Liver (tissue), 9 donors: ENCODE results near the gene PRKN. TPM values are rescaled to one million over a fixed set of nuclear protein-coding genes. Genes with fewer than 3 reads are reported as not detected.

ENCODE experiments used
- DNase-seq: peaks from one replicate; pipeline ENCODE4 v3.0.0-alpha.2; 2017; ENCODE audit warnings: low spot score
- H3K27ac ChIP-seq, 2 donors: one replicate each; pipeline ENCODE4 v1.7.0; 2013; ENCODE audit warnings: inconsistent platforms in 2 of 2, low read length in 2 of 2, control low read depth in 1 of 2, low read depth in 1 of 2, mild to moderate bottlenecking in 1 of 2
- H3K27me3 ChIP-seq, 4 donors: one replicate each; pipeline versions ENCODE4 v1.6.1 to v1.7.0; 2013; ENCODE audit warnings: low read length in 3 of 4, inconsistent platforms in 1 of 4, mild to moderate bottlenecking in 1 of 4, moderate library complexity in 1 of 4; ENCODE audit not compliant: control insufficient read depth in 4 of 4, insufficient read depth in 4 of 4
- H3K36me3 ChIP-seq, 4 donors: one replicate each; pipeline versions ENCODE4 v1.6.1 to v1.7.0; 2013; ENCODE audit warnings: low read length in 3 of 4, mild to moderate bottlenecking in 3 of 4, low read depth in 1 of 4, moderate library complexity in 1 of 4; ENCODE audit not compliant: control insufficient read depth in 4 of 4, insufficient read depth in 3 of 4
- H3K4me1 ChIP-seq, 4 donors: one replicate each; pipeline versions ENCODE4 v1.6.1 to v1.7.0; 2013; ENCODE audit warnings: low read length in 3 of 4, mild to moderate bottlenecking in 3 of 4, moderate library complexity in 1 of 4; ENCODE audit not compliant: control insufficient read depth in 4 of 4, insufficient read depth in 4 of 4
- H3K4me3 ChIP-seq, 3 donors: one replicate each; pipeline versions ENCODE4 v1.6.1 to v1.7.0; 2013; ENCODE audit warnings: low read length in 3 of 3, control low read depth in 1 of 3, low read depth in 1 of 3, mild to moderate bottlenecking in 1 of 3
- H3K9ac ChIP-seq, 2 donors: one replicate each; pipeline ENCODE4 v1.7.0; 2013; ENCODE audit warnings: low read length in 2 of 2, mild to moderate bottlenecking in 2 of 2, moderate library complexity in 2 of 2, control low read depth in 1 of 2, low read depth in 1 of 2
- H3K9me3 ChIP-seq, 4 donors: one replicate each; pipeline versions ENCODE4 v1.6.1 to v1.7.0; 2013; ENCODE audit warnings: low read length in 3 of 4; ENCODE audit not compliant: control insufficient read depth in 4 of 4
- CTCF ChIP-seq: fragments of 150-350 bp; IDR thresholded peaks from 2 replicates; pipeline ENCODE4 v1.5.1; 2017; ENCODE audit warnings: improper control_type of control experiment, low read depth, low read length; ENCODE audit not compliant: missing input control
- EGR1 ChIP-seq, 2 donors: IDR thresholded peaks; 2 replicates each; pipeline ENCODE4 v1.6.1; 2016 to 2018; ENCODE audit warnings: antibody characterized with exemption in 2 of 2, low read depth in 2 of 2
- FOXA1 ChIP-seq: IDR thresholded peaks from 2 replicates; pipeline ENCODE4 v1.6.1; 2016; ENCODE audit warnings: antibody characterized with exemption
- FOXA2 ChIP-seq: IDR thresholded peaks from 2 replicates; pipeline ENCODE4 v1.6.1; 2016; ENCODE audit warnings: antibody characterized with exemption
- GABPA ChIP-seq, 2 donors: IDR thresholded peaks in 1 of 2; conservative IDR thresholded peaks in 1 of 2; 2 replicates each; pipeline ENCODE4 v1.6.1; 2016; ENCODE audit warnings: antibody characterized with exemption in 2 of 2, mild to moderate bottlenecking in 1 of 2, moderate library complexity in 1 of 2
- HNF4A ChIP-seq, 2 donors: conservative IDR thresholded peaks; 2 replicates each; pipeline ENCODE4 v1.6.1; 2016; ENCODE audit warnings: antibody characterized with exemption in 2 of 2, mild to moderate bottlenecking in 2 of 2
- HNF4G ChIP-seq: IDR thresholded peaks from 2 replicates; pipeline ENCODE4 v1.6.1; 2016; ENCODE audit warnings: antibody characterized with exemption
- JUND ChIP-seq, 2 donors: IDR thresholded peaks; 2 replicates each; pipeline ENCODE4 v1.6.1; 2016; ENCODE audit warnings: antibody characterized with exemption in 2 of 2
- MAX ChIP-seq: IDR thresholded peaks from 2 replicates; pipeline ENCODE4 v1.6.1; 2016; ENCODE audit warnings: antibody characterized with exemption
- NR2F2 ChIP-seq: IDR thresholded peaks from 2 replicates; pipeline ENCODE4 v1.6.1; 2016; ENCODE audit warnings: antibody characterized with exemption
- RAD21 ChIP-seq, 2 donors: IDR thresholded peaks; 2 replicates each; pipeline ENCODE4 v1.6.1; 2016; ENCODE audit warnings: antibody characterized with exemption in 2 of 2, mild to moderate bottlenecking in 2 of 2
- REST ChIP-seq: IDR thresholded peaks from 2 replicates; pipeline ENCODE4 v1.6.1; 2016; ENCODE audit warnings: antibody characterized with exemption, mild to moderate bottlenecking
- RXRA ChIP-seq, 2 donors: IDR thresholded peaks; 2 replicates each; pipeline ENCODE4 v1.6.1; 2017 to 2018; ENCODE audit warnings: antibody characterized with exemption in 2 of 2, mild to moderate bottlenecking in 1 of 2
- SP1 ChIP-seq: IDR thresholded peaks from 2 replicates; pipeline ENCODE4 v1.6.1; 2018; ENCODE audit warnings: antibody characterized with exemption, mild to moderate bottlenecking
- TAF1 ChIP-seq: conservative IDR thresholded peaks from 2 replicates; pipeline ENCODE4 v1.6.1; 2016; ENCODE audit warnings: antibody characterized with exemption, mild to moderate bottlenecking
- YY1 ChIP-seq: IDR thresholded peaks from 2 replicates; pipeline ENCODE4 v1.6.1; 2016; ENCODE audit warnings: antibody characterized with exemption, mild to moderate bottlenecking
- ZBTB33 ChIP-seq: IDR thresholded peaks from 2 replicates; pipeline ENCODE4 v1.6.1; 2016; ENCODE audit warnings: antibody characterized with exemption
- WGBS: extraction: QIAGEN DNeasy Blood & Tissue Kit; methylation state at CpG from one replicate; pipeline ENCODE4 v1.1.7; 2013; 5-methylcytosine and 5-hydroxymethylcytosine counted together
- polyA plus RNA-seq, 2 donors: library from polyadenylated mRNA; stranded (reverse) in 1 of 2; unstranded in 1 of 2; fragments of 200-250 nt in 1 of 2; fragments of >200 nt in 1 of 2; fragmentation: Nextera tagmentation in 1 of 2; extraction: Ambion mirVana in 1 of 2; gene quantifications; one replicate each; pipeline versions ENCODE4 v1.2.1 to v1.2.3, GENCODE V29; 2013 to 2015
- total RNA-seq, 2 donors: library from RNA; depleted of rRNA; stranded (reverse); fragments of >200 nt; gene quantifications; one replicate each; pipeline ENCODE4 v1.2.3, GENCODE V29; 2014
- donor health status: healthy.
- donor health status: healthy.
- donor health status: healthy.
- donor health status: healthy.
- donor health status: healthy.

Gene PRKN
- total and polyA plus RNA-seq, 4 donors: 0.47 to 4.1 (median 3.2) TPM

GRCh38 chr6:161802231-161802630 lies 925.3 kb downstream of the PRKN start:
- H3K9ac ChIP-seq: no peak overlapping the region
- no peak overlapping the region for H3K4me3 ChIP-seq
- no peak for DNase-seq
- TF ChIP-seq MAX (no peak), JUND (IDR thresholded peaks at IDR 0.05) (no peak), TAF1 (no peak), YY1 (no peak), NR2F2 (no peak), CTCF (no peak), RXRA (IDR thresholded peaks at IDR 0.05) (no peak), FOXA1 (no peak), GABPA (IDR thresholded peaks at IDR 0.05 in 1 of 2, conservative IDR thresholded peaks at IDR 0.05 in 1 of 2) (no peak), SP1 (no peak), EGR1 (IDR thresholded peaks at IDR 0.05; ENCODE audit: low read depth in 2 of 2) (no peak), REST (no peak), HNF4G (no peak), HNF4A (conservative IDR thresholded peaks at IDR 0.05) (no peak), FOXA2 (no peak), RAD21 (IDR thresholded peaks at IDR 0.05) (no peak), ZBTB33 (no peak)
- no peaks in the 10 kb centered on the region for H3K36me3 ChIP-seq
- peaks cover 0 to 2% (median 0%) of the 10 kb centered on the region in 4 donors for H3K9me3 ChIP-seq
- no peak overlapping the region for H3K27ac ChIP-seq
- no peaks in the 10 kb centered on the region for H3K27me3 ChIP-seq
- no peaks in the 10 kb centered on the region for H3K4me1 ChIP-seq
- 95% methylated on average over 8 of the region's 8 CpGs for WGBS

- Histone ChIP-seq H3K27ac (no peak overlapping the region), H3K36me3 (no peaks in the 10 kb centered on the region), H3K27me3 (no peaks in the 10 kb centered on the region), H3K9ac (no peak overlapping the region), H3K9me3 (peaks cover 0 to 2% (median 0%) of the 10 kb centered on the region in 4 donors), H3K4me1 (no peaks in the 10 kb centered on the region), H3K4me3 (no peak overlapping the region)
- no peak for DNase-seq
- WGBS: 62% methylated on average over 7 of the region's 7 CpGs
- TF ChIP-seq TAF1: no peak
- TF ChIP-seq HNF4G: no peak
- TF ChIP-seq CTCF: no peak
- TF ChIP-seq EGR1 (IDR thresholded peaks at IDR 0.05; ENCODE audit: low read depth in 2 of 2): no peak
- no peak for TF ChIP-seq GABPA (IDR thresholded peaks at IDR 0.05 in 1 of 2, conservative IDR thresholded peaks at IDR 0.05 in 1 of 2)
- no peak for TF ChIP-seq SP1
- TF ChIP-seq YY1: no peak
- TF ChIP-seq NR2F2: no peak
- no peak for TF ChIP-seq RXRA (IDR thresholded peaks at IDR 0.05)
- TF ChIP-seq JUND (IDR thresholded peaks at IDR 0.05): no peak
- no peak for TF ChIP-seq MAX
Observed at GRCh38 chr6:161798844-161799394, 928.6 kb downstream of the PRKN start.
